ENCODE data around the gene ATOH1.

DNA sequence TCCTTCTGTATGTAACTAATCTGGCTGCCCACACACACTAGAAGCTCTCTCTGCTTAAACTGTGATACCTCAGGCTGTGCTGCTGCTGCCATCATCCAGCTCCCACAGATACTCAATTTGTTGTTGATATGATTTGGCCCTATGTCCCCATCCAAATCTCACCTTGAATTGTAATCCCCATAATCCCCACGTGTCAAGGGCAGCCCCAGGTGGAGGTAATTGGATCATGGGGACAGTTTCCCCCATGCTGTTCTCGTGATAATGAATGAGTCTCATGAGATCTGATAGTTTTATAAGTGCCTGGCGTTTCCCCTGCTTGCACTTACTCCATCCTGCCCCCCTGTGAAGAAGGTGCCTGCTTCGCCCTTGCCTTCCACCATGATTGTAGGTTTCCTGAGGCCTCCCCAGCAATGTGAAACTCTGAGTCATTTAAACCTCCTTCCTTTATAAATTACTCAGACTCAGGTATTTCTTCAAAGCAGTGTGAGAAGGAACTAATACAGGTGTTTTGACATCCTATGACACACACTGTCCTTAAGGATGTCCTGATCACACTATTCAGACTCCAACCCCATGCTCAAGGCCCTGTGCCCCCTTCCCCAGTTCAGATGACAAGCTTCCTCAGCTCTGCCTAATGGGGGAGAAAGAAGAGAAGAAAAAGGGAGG, 2.9 kb upstream of the ATOH1 start:
- no peak for TF ChIP-seq POLR2A (IDR thresholded peaks at IDR 0.05; ENCODE audit: low read length)
- TF ChIP-seq GATA1 (IDR thresholded peaks at IDR 0.05; ENCODE audit: low read depth, low read length): no peak
